Astrocyte (in vitro differentiated cells and primary cell): Measurements from ENCODE around the gene CTSG. TPM values are rescaled to one million over a fixed set of nuclear protein-coding genes. Genes with fewer than 3 reads are reported as not detected.

ENCODE experiments used
- DNase-seq: peaks from one replicate; pipeline ENCODE4 v3.0.0-alpha.2; 2010; ENCODE audit warnings: low read depth
- FAIRE-seq: peaks from 2 replicates; lab custom pipeline; 2011; peaks lifted over from hg19 to GRCh38; lab: Jason Lieb, UNC
- H2AFZ ChIP-seq: 2 replicates; pipeline ENCODE4 v1.6.0; 2012; ENCODE audit warnings: low read depth, low read length, inconsistent platforms
- H3K27ac ChIP-seq: 2 replicates; pipeline ENCODE4 v1.5.1; 2011; ENCODE audit warnings: low read depth, low read length, inconsistent platforms
- H3K27me3 ChIP-seq: 2 replicates; pipeline ENCODE4 v1.6.0; 2011; ENCODE audit warnings: low read length, inconsistent platforms; ENCODE audit not compliant: insufficient read depth
- H3K36me3 ChIP-seq: 2 replicates; pipeline ENCODE4 v1.5.1; 2011; ENCODE audit warnings: low read length, inconsistent platforms; ENCODE audit not compliant: insufficient read depth
- H3K4me1 ChIP-seq: 2 replicates; pipeline ENCODE4 v1.5.1; 2011; ENCODE audit warnings: low read length, inconsistent platforms; ENCODE audit not compliant: insufficient read depth
- H3K4me2 ChIP-seq: 2 replicates; pipeline ENCODE4 v1.6.0; 2012; ENCODE audit warnings: low read length, inconsistent platforms
- H3K4me3 ChIP-seq: 2 replicates; pipeline ENCODE4 v1.5.1; 2011; ENCODE audit warnings: low read depth, mild to moderate bottlenecking, low read length, inconsistent platforms; ENCODE audit not compliant: insufficient read depth
- H3K79me2 ChIP-seq: 2 replicates; pipeline ENCODE4 v1.6.0; 2012; ENCODE audit warnings: mild to moderate bottlenecking, low read length, inconsistent platforms; ENCODE audit not compliant: insufficient read depth
- H3K9ac ChIP-seq: 2 replicates; pipeline ENCODE4 v1.6.0; 2012; ENCODE audit warnings: mild to moderate bottlenecking, low read length, inconsistent platforms
- H3K9me3 ChIP-seq: 2 replicates; pipeline ENCODE4 v1.5.1; 2012; ENCODE audit warnings: low read depth, mild to moderate bottlenecking, low read length, inconsistent platforms; ENCODE audit not compliant: insufficient read depth
- H4K20me1 ChIP-seq: 2 replicates; pipeline ENCODE4 v1.6.0; 2012; ENCODE audit warnings: low read length, inconsistent platforms; ENCODE audit not compliant: insufficient read depth
- H3K27ac Mint-ChIP-seq: one replicate; pipeline ENCODE4 v1.8.0; 2021; ENCODE audit warnings: mild to moderate bottlenecking, mixed read lengths; ENCODE audit not compliant: unreplicated experiment
- H3K27me3 Mint-ChIP-seq: one replicate; pipeline ENCODE4 v1.8.0; 2021; ENCODE audit warnings: low read depth, mixed read lengths; ENCODE audit not compliant: unreplicated experiment
- H3K36me3 Mint-ChIP-seq: one replicate; pipeline ENCODE4 v1.8.0; 2021; ENCODE audit warnings: low read depth, mixed read lengths; ENCODE audit not compliant: unreplicated experiment
- H3K4me1 Mint-ChIP-seq: one replicate; pipeline ENCODE4 v1.8.0; 2021; ENCODE audit warnings: low read depth, mixed read lengths; ENCODE audit not compliant: unreplicated experiment
- H3K4me3 Mint-ChIP-seq: one replicate; pipeline ENCODE4 v1.8.0; 2021; ENCODE audit warnings: mild to moderate bottlenecking, moderate library complexity, mixed read lengths; ENCODE audit not compliant: unreplicated experiment
- H3K9me3 Mint-ChIP-seq: one replicate; pipeline ENCODE4 v1.8.0; 2021; ENCODE audit warnings: mild to moderate bottlenecking, mixed read lengths; ENCODE audit not compliant: unreplicated experiment
- EZH2 ChIP-seq: IDR thresholded peaks from 2 replicates; pipeline ENCODE4 v1.6.1; 2012; ENCODE audit warnings: mild to moderate bottlenecking, low read length, inconsistent platforms; ENCODE audit not compliant: insufficient read depth
- total RNA-seq: library from RNA; stranded (reverse); gene quantifications from 2 replicates; pipeline ENCODE4 v1.2.1, GENCODE V29; 2021
- TF ChIP-seq, protein P1 (sequence below): IDR thresholded peaks from 2 replicates; pipeline ENCODE4 v1.5.1; 2011; ENCODE audit warnings: low read depth, mild to moderate bottlenecking, inconsistent platforms, low read length, moderate library complexity; ENCODE audit not compliant: insufficient read depth

CTSG gene
- total RNA-seq, 1 donor from 2014 or later: not detected

DNA sequence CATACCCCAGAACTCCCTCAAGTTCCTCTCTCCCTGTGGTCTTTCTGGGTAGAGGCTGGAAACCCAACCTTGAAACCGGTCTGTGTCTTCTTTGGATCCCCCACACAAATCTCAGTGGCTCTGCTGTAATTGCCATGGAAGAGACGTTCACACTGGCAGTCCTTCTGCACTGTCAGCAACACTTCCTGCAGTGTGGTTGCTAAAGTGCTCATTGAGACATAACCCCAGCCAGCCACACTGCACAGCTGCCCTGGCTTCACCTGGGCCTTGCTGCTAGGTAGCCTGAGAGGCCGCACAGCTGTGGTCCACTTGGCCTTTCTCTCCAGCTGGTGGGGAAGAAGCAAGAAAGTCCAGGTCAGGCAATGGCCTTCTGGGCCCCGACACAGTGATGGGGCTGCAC lies 31.0 kb upstream of the CTSG start:
- no peak overlapping the region for H3K27ac ChIP-seq
- no peaks in the 10 kb centered on the region for H3K79me2 ChIP-seq
- Mint-ChIP-seq H3K9me3 (no peaks in the 10 kb centered on the region), H3K36me3 (no peaks in the 10 kb centered on the region), H3K4me3 (no peak overlapping the region), H3K4me1 (no peaks in the 10 kb centered on the region), H3K27me3 (peaks cover 29% of the 10 kb centered on the region), H3K27ac (no peak overlapping the region)
- H3K9me3 ChIP-seq: peaks cover 5% of the 10 kb centered on the region
- no peak for TF ChIP-seq EZH2
- TF ChIP-seq, protein P1, sequence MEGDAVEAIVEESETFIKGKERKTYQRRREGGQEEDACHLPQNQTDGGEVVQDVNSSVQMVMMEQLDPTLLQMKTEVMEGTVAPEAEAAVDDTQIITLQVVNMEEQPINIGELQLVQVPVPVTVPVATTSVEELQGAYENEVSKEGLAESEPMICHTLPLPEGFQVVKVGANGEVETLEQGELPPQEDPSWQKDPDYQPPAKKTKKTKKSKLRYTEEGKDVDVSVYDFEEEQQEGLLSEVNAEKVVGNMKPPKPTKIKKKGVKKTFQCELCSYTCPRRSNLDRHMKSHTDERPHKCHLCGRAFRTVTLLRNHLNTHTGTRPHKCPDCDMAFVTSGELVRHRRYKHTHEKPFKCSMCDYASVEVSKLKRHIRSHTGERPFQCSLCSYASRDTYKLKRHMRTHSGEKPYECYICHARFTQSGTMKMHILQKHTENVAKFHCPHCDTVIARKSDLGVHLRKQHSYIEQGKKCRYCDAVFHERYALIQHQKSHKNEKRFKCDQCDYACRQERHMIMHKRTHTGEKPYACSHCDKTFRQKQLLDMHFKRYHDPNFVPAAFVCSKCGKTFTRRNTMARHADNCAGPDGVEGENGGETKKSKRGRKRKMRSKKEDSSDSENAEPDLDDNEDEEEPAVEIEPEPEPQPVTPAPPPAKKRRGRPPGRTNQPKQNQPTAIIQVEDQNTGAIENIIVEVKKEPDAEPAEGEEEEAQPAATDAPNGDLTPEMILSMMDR: no peak
- no peaks in the 10 kb centered on the region for H3K27me3 ChIP-seq
- no peaks in the 10 kb centered on the region for H3K36me3 ChIP-seq
- no peak for FAIRE-seq
- H4K20me1 ChIP-seq: no peaks in the 10 kb centered on the region
- DNase-seq: no peak
- H2AFZ ChIP-seq: no peak overlapping the region
- H3K4me2 ChIP-seq: no peak overlapping the region
- no peak overlapping the region for H3K4me3 ChIP-seq
- H3K9ac ChIP-seq: no peak overlapping the region
- H3K4me1 ChIP-seq: no peaks in the 10 kb centered on the region

GRCh38 chr14:24606297-24606696 lies 30.2 kb upstream of the CTSG start:
- H3K9me3 ChIP-seq: peaks cover 5% of the 10 kb centered on the region
- H2AFZ ChIP-seq: no peak overlapping the region
- H3K9ac ChIP-seq: no peak overlapping the region
- Mint-ChIP-seq H3K36me3 (no peaks in the 10 kb centered on the region), H3K27ac (no peak overlapping the region), H3K9me3 (no peaks in the 10 kb centered on the region), H3K4me3 (no peak overlapping the region), H3K4me1 (no peaks in the 10 kb centered on the region), H3K27me3 (peaks cover 29% of the 10 kb centered on the region)
- no peak overlapping the region for H3K4me2 ChIP-seq
- no peak for TF ChIP-seq EZH2
- TF ChIP-seq, protein P1: no peak
- H3K27me3 ChIP-seq: no peaks in the 10 kb centered on the region
- no peak overlapping the region for H3K27ac ChIP-seq
- H3K36me3 ChIP-seq: no peaks in the 10 kb centered on the region
- DNase-seq (no peak), FAIRE-seq (no peak)
- no peaks in the 10 kb centered on the region for H3K4me1 ChIP-seq
- H3K4me3 ChIP-seq: no peak overlapping the region
- no peaks in the 10 kb centered on the region for H3K79me2 ChIP-seq
- no peaks in the 10 kb centered on the region for H4K20me1 ChIP-seq

- no peak overlapping the region for H3K4me2 ChIP-seq
- Mint-ChIP-seq H3K9me3 (peaks cover 2% of the 10 kb centered on the region), H3K36me3 (no peaks in the 10 kb centered on the region), H3K27ac (no peak overlapping the region), H3K4me1 (no peaks in the 10 kb centered on the region), H3K27me3 (peaks cover 29% of the 10 kb centered on the region), H3K4me3 (no peak overlapping the region)
- FAIRE-seq (no peak), DNase-seq (no peak)
- no peak overlapping the region for H3K9ac ChIP-seq
- H3K27me3 ChIP-seq: no peaks in the 10 kb centered on the region
- H2AFZ ChIP-seq: no peak overlapping the region
- H4K20me1 ChIP-seq: no peaks in the 10 kb centered on the region
- H3K4me1 ChIP-seq: no peaks in the 10 kb centered on the region
- no peak overlapping the region for H3K27ac ChIP-seq
- H3K4me3 ChIP-seq: no peak overlapping the region
- H3K79me2 ChIP-seq: no peaks in the 10 kb centered on the region
- TF ChIP-seq, protein P1: peak; percentile 15
- no peak for TF ChIP-seq EZH2
- H3K36me3 ChIP-seq: no peaks in the 10 kb centered on the region
- H3K9me3 ChIP-seq: peaks cover 8% of the 10 kb centered on the region
These were observed 29.6 kb upstream of the CTSG start for GRCh38 chr14:24605435-24606190.
